Keratinocyte (primary cell): ENCODE measurements around the gene HPCAL1. TPM values are rescaled to one million over a fixed set of nuclear protein-coding genes. Genes with fewer than 3 reads are reported as not detected.

ENCODE experiments used
- DNase-seq: peaks from one replicate; pipeline ENCODE4 v3.0.0-alpha.2; 2011; ENCODE audit warnings: low read depth, missing footprints, low spot score
- FAIRE-seq: peaks from 2 replicates; lab custom pipeline; 2011; peaks lifted over from hg19 to GRCh38; lab: Jason Lieb, UNC
- H2AFZ ChIP-seq: 2 replicates; pipeline ENCODE4 v1.6.0; 2012; ENCODE audit warnings: low read length, control low read depth, inconsistent platforms; ENCODE audit not compliant: control insufficient read depth
- H3K27ac ChIP-seq: 2 replicates; pipeline ENCODE4 v1.5.1; 2011; ENCODE audit warnings: low read length; ENCODE audit not compliant: control insufficient read depth, insufficient read depth
- H3K27me3 ChIP-seq: 3 replicates; pipeline ENCODE4 v1.6.0; 2011; ENCODE audit warnings: low read length; ENCODE audit not compliant: control insufficient read depth, insufficient read depth; ENCODE audit errors: extremely low read depth
- H3K36me3 ChIP-seq, 2 experiments: 2 replicates in 1 of 2; 3 replicates in 1 of 2; pipeline ENCODE4 v1.5.1; 2011; ENCODE audit warnings: low read length in 2 of 2, mild to moderate bottlenecking in 1 of 2; ENCODE audit not compliant: control insufficient read depth in 2 of 2, insufficient read depth in 2 of 2; ENCODE audit errors: extremely low read depth in 1 of 2
- H3K4me1 ChIP-seq: 3 replicates; pipeline ENCODE4 v1.5.1; 2011; ENCODE audit warnings: low read length; ENCODE audit not compliant: control insufficient read depth, insufficient read depth; ENCODE audit errors: extremely low read depth
- H3K4me2 ChIP-seq: 3 replicates; pipeline ENCODE4 v1.6.0; 2011; ENCODE audit warnings: low read depth, low read length; ENCODE audit not compliant: control insufficient read depth, insufficient read depth; ENCODE audit errors: extremely low read depth
- H3K4me3 ChIP-seq, 3 experiments: fragments of 200-600 bp in 1 of 3; sonication (generic) in 1 of 3; 2 replicates in 2 of 3; 3 replicates in 1 of 3; pipeline ENCODE4 v1.5.1; 2011 to 2016; ENCODE audit warnings: low read length in 3 of 3, mild to moderate bottlenecking in 3 of 3, control low read depth in 2 of 3, inconsistent platforms in 1 of 3, low read depth in 1 of 3, mixed read lengths in 1 of 3, mixed run types in 1 of 3, moderate library complexity in 1 of 3; ENCODE audit not compliant: control insufficient read depth in 2 of 3, insufficient read depth in 2 of 3; ENCODE audit errors: extremely low read depth in 1 of 3
- H3K79me2 ChIP-seq: 2 replicates; pipeline ENCODE4 v1.6.0; 2012; ENCODE audit warnings: low read length; ENCODE audit not compliant: control insufficient read depth, insufficient read depth
- H3K9ac ChIP-seq: 3 replicates; pipeline ENCODE4 v1.6.0; 2011; ENCODE audit warnings: low read length; ENCODE audit not compliant: control insufficient read depth, insufficient read depth; ENCODE audit errors: extremely low read depth
- H3K9me1 ChIP-seq: 3 replicates; pipeline ENCODE4 v1.6.0; 2011; ENCODE audit warnings: low read length; ENCODE audit not compliant: control insufficient read depth, insufficient read depth; ENCODE audit errors: extremely low read depth
- H3K9me3 ChIP-seq: 2 replicates; pipeline ENCODE4 v1.5.1; 2012; ENCODE audit warnings: low read depth, low read length; ENCODE audit not compliant: control insufficient read depth
- H4K20me1 ChIP-seq: 3 replicates; pipeline ENCODE4 v1.6.0; 2011; ENCODE audit warnings: low read length; ENCODE audit not compliant: control insufficient read depth, insufficient read depth; ENCODE audit errors: extremely low read depth
- EZH2 ChIP-seq: IDR thresholded peaks from one replicate; pipeline ENCODE4 v1.6.1; 2012; ENCODE audit warnings: inconsistent platforms, mild to moderate bottlenecking, low read length, moderate library complexity
- dilution Hi-C: fragments of 300-500 bp; cut with MboI; formaldehyde crosslinking; loops from one replicate; pipeline ENCODE4 v1.7.0; 2020; ENCODE audit warnings: low sequenced_read_pairs; ENCODE audit not compliant: extremely low pct_ligation_motif_present
- polyA plus RNA-seq, 5 experiments: library from polyadenylated mRNA; depleted of rRNA in 3 of 5; stranded (reverse) in 3 of 5; stranded (forward) in 1 of 5; unstranded in 1 of 5; fragments of >200 nt; gene quantifications; 1 replicate in 1 of 5; 2 replicates in 3 of 5; 3 replicates in 1 of 5; pipeline versions ENCODE4 v1.2.1 to v1.2.3, GENCODE V29; 2011 to 2012; ENCODE audit warnings: missing spikeins in 2 of 5, low read depth in 1 of 5, low replicate concordance in 1 of 5
- TF ChIP-seq, protein P1 (sequence below), 3 experiments: IDR thresholded peaks in 1 of 3; conservative IDR thresholded peaks in 1 of 3; optimal IDR thresholded peaks in 1 of 3; 2 replicates in 2 of 3; 3 replicates in 1 of 3; pipeline versions ENCODE3 to v1.5.1; 2011; ENCODE audit warnings: low read length in 3 of 3, mild to moderate bottlenecking in 3 of 3, moderate library complexity in 2 of 3, control low read depth in 1 of 3, inconsistent platforms in 1 of 3; ENCODE audit not compliant: insufficient read depth in 2 of 3; ENCODE audit errors: extremely low read depth in 1 of 3

Gene HPCAL1
- polyA plus RNA-seq, 1 donor (not counting 4 experiments of a cell fraction or from before 2014, with no cell fraction given), result 18.0 TPM

DNA sequence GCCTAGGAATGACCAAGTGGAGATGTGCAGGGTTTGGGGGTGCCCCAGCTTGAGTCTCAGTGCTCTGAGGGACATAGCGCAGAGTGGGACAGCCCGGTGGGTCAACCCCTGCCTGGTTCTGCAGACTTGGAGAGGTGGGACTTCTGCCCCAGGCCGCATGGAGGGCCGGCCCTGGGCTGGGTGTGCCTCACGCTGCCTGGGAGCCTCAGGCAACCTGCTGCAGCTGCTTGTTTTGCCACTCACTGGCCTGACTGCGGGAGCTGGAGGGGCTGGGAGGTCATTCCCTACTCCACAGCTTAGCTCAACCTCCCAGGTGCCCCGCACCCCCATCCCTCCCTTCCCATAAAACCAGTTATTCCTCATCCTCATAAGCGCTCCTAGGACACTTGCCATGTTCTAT lies 112.3 kb downstream of the HPCAL1 start:
- H3K27me3 ChIP-seq, result no peaks in the 10 kb centered on the region
- FAIRE-seq, result no peak
- DNase-seq, result no peak

DNA sequence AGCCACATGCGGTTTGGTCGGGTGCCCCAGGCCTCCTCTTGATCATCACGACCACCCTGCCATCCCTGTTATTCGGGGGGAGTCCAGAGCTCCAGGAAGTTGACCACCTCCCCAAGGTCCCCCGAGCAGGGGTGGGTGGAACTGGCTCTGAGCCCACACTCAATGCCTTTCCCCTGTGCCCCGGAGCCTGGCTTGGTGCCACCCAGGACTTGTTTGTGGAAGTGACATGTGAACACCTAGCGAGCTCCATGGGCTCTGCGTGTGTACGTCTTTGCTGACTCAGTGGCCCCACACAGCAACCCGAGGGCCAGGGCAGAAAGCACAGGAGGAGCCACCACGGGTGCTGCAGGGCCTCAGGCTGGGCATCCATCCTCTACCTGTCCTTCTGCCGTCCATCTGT lies 112.9 kb downstream of the HPCAL1 start:
- no peak for TF ChIP-seq EZH2
- TF ChIP-seq, protein P1, sequence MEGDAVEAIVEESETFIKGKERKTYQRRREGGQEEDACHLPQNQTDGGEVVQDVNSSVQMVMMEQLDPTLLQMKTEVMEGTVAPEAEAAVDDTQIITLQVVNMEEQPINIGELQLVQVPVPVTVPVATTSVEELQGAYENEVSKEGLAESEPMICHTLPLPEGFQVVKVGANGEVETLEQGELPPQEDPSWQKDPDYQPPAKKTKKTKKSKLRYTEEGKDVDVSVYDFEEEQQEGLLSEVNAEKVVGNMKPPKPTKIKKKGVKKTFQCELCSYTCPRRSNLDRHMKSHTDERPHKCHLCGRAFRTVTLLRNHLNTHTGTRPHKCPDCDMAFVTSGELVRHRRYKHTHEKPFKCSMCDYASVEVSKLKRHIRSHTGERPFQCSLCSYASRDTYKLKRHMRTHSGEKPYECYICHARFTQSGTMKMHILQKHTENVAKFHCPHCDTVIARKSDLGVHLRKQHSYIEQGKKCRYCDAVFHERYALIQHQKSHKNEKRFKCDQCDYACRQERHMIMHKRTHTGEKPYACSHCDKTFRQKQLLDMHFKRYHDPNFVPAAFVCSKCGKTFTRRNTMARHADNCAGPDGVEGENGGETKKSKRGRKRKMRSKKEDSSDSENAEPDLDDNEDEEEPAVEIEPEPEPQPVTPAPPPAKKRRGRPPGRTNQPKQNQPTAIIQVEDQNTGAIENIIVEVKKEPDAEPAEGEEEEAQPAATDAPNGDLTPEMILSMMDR (optimal IDR thresholded peaks at IDR 0.05 in 1 of 3, IDR thresholded peaks at IDR 0.05 in 1 of 3, conservative IDR thresholded peaks at IDR 0.05 in 1 of 3; ENCODE audit: extremely low read depth in 1 of 3, insufficient read depth in 2 of 3, low read length in 3 of 3), result no peak
- H3K9ac ChIP-seq, result no peak overlapping the region
- peaks cover under 1 to 10% of the 10 kb centered on the region in 2 experiments for H3K36me3 ChIP-seq
- H3K79me2 ChIP-seq, result no peaks in the 10 kb centered on the region
- H4K20me1 ChIP-seq, result peaks cover 2% of the 10 kb centered on the region
- dilution Hi-C loops, result no loop called here
- H3K27ac ChIP-seq, result no peak overlapping the region
- H3K4me3 ChIP-seq, result no peak overlapping the region
- H3K9me3 ChIP-seq, result no peaks in the 10 kb centered on the region
- FAIRE-seq (no peak), DNase-seq (no peak)
- peaks cover 27% of the 10 kb centered on the region for H3K4me1 ChIP-seq
- no peaks in the 10 kb centered on the region for H3K27me3 ChIP-seq
- no peak overlapping the region for H2AFZ ChIP-seq
- H3K9me1 ChIP-seq, result peaks cover 4% of the 10 kb centered on the region
- H3K4me2 ChIP-seq, result no peak overlapping the region

More for the DNA sequence above, 112.3 kb downstream of the HPCAL1 start:
- H3K4me3 ChIP-seq, result no peak overlapping the region
- H3K27ac ChIP-seq, result no peak overlapping the region
- no peak for TF ChIP-seq EZH2
- TF ChIP-seq, protein P1 (optimal IDR thresholded peaks at IDR 0.05 in 1 of 3, IDR thresholded peaks at IDR 0.05 in 1 of 3, conservative IDR thresholded peaks at IDR 0.05 in 1 of 3; ENCODE audit: extremely low read depth in 1 of 3, insufficient read depth in 2 of 3, low read length in 3 of 3), result no peak
- peaks cover 4% of the 10 kb centered on the region for H3K9me1 ChIP-seq
- no peaks in the 10 kb centered on the region for H3K79me2 ChIP-seq
- no peak overlapping the region for H3K9ac ChIP-seq
- dilution Hi-C loops, result no loop called here
- H3K4me2 ChIP-seq, result no peak overlapping the region
- peaks cover 27% of the 10 kb centered on the region for H3K4me1 ChIP-seq
- no peaks in the 10 kb centered on the region for H3K9me3 ChIP-seq
- peaks cover 2 to 10% of the 10 kb centered on the region in 2 experiments for H3K36me3 ChIP-seq
- no peak overlapping the region for H2AFZ ChIP-seq
- H4K20me1 ChIP-seq, result peaks cover 2% of the 10 kb centered on the region
